ENCODE measurements around the gene CRELD2.

Gene CRELD2

DNA sequence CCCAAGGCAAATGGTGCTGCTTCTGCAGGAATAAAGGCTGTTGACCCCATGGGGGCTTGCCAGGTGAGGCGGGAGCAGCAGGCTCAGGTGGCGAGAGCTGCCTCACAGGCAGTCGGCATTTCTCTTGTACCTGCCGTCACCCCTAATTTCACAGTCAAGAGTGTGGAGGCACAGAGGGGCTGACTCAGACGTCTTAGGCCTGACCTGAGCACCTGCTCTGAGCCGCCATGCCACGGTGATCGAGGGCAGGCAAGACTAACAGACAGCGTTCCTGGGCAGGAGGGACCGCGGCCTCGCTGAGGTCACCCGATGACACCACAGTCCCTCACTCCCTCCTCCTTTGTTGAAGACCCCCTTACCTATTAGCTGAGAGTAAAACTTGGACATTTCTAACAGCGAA is 5.4 kb upstream of the CRELD2 start:
- no peak for DNase-seq (ENCODE audit: low spot score)

- DNase-seq (ENCODE audit: low spot score): no peak
Measured at GRCh38 chr22:49913446-49913845, 5.0 kb upstream of the CRELD2 start.

GRCh38 chr22:49914256-49914655 is 4.2 kb upstream of the CRELD2 start:
- DNase-seq (ENCODE audit: low spot score): no peak

- DNase-seq (ENCODE audit: low spot score): no peak
Measured at GRCh38 chr22:49915610-49916009, 2.8 kb upstream of the CRELD2 start.

GRCh38 chr22:49916831-49917230 is 1.6 kb upstream of the CRELD2 start:
- no peak for DNase-seq (ENCODE audit: low spot score)

DNA sequence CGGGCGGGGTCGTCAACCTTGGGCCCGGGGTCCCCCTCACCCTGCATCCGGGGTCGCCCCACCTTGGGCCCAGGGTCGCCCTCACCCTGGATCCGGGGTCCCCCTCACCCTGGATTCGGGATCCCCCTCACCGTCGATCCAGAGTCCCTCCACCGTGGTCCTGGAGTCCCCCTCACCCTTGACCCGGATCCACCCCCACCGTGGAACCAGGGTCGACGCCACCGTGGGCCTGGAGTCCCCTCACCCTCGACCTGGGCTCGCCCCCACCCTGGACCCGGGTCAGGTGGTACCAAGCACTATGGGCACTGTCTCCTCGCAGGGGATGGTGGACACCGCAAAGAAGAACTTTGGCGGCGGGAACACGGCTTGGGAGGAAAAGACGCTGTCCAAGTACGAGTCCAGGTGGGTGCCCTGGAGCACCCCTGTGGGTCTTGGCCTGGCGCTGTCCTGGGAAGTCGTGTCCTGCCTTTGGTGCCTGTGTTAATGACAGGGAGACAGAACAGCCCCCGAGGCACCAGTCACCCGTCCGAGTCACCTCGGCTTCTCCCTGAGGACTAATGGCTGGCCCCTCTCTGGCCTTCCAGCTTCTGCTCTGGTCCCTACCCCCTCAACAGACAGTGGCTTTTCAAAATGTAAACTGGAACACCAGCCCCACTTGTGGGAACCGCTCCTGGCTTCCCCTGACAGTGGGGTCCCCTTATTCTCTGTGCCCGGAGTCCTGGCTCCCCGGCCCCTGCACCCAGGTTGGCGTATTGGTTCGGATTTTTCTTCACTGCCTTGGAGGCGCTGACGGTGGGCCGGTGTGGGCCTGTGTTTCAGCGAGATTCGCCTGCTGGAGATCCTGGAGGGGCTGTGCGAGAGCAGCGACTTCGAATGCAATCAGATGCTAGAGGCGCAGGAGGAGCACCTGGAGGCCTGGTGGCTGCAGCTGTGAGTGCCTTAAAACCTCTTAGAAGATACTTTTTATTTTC is 762 bp downstream of the CRELD2 start:
- no peak for DNase-seq (ENCODE audit: low spot score)

GRCh38 chr22:49920859-49921258 is 2.4 kb downstream of the CRELD2 start:
- no peak for DNase-seq (ENCODE audit: low spot score)

- no peak for DNase-seq (ENCODE audit: low spot score)
Measured at GRCh38 chr22:49921508-49922278, 3.3 kb downstream of the CRELD2 start.

DNA sequence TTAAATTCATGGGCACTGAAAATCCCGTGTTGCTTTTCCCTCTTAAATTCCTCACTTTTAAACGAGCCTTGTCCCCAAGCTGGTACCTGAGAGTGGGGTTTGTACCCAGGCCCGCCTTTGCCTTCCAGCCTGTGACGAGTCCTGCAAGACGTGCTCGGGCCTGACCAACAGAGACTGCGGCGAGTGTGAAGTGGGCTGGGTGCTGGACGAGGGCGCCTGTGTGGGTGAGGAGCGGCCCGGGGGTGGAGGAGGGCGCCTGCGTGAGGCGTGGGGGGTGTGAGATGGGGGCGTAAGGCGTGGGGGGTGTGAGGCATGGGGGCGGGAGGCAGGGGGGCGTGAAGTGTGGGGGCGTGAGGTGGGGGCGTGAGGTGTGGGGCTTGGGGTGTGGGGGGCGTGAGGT is 4.0 kb downstream of the CRELD2 start:
- DNase-seq (ENCODE audit: low spot score): no peak

DNA sequence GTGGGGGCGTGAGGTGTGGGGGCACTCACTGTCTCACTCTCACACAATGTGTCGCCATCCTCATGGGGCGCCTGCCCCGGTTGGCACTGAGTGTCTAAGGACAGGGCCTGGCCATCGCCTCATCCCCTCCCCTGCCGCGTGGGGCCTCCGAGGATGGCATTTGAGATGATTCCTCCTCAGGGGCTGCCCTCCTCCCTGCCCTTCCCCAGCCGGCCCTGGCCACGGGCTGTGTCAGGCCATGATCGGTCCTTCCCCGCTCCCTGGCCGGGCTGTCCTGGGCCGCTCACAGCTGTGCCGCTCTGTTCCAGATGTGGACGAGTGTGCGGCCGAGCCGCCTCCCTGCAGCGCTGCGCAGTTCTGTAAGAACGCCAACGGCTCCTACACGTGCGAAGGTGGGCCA is 4.5 kb downstream of the CRELD2 start:
- no peak for DNase-seq (ENCODE audit: low spot score)

- no peak for DNase-seq (ENCODE audit: low spot score)
Measured at GRCh38 chr22:49923445-49923844, 5.0 kb downstream of the CRELD2 start.

DNA sequence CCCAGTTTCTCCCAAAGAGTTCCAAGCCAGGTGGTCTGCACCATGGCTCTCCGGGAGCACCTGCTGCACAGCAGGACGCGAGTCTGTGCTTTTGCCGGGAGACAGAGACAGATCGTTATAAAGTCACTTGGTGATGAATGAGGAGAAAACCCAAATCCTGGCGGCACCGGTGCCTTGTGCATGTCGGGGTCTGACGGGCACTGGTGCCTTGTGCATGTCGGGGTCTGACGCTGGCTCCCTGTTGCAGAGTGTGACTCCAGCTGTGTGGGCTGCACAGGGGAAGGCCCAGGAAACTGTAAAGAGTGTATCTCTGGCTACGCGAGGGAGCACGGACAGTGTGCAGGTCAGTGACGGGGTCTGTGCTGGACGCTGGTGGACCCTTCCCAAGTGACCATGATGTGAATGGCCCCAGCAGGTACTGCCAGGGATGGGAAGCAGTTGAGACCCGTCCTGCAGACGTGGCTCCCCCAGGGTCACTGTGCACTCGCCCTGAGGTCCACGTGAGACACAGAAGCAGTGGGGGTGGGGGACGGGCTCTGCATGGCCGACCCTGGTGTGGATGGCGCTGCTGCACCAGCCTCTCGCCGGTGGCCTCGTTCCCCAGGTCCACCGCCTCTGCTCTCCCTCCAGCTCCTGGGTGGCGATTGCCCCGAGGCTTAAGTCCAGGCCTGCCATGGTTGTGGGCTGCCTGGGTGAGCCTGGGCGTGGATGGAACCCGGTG is 5.8 kb downstream of the CRELD2 start:
- DNase-seq (ENCODE audit: low spot score): no peak

DNA sequence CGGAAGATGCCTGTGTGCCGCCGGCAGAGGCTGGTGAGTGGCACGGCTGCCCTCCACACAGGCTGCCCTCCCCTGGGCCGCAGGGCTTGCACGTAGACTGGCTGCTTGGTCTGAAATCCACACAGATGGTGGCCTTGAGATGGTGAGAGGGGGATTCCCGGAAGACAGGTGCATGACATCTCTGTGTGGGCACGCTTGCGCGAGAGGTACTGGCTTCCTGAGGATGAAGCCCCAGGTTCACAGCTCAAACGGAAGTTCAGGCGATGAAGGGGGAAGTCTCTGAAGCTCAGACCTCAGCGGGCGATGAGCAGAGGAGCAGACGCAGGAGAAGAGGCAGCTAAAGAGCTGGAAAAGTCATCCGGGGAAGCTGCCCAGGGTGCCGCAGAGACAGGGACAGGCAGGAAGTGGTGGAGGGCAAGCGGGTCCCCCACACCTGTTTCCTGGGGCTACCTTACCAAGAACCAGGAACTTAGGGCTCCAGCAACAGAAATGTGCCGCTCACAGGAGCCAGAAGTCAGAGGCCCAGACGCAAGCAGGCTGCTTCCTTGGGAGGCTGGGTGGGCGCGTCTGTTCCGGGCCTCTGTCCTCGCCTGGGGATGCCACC is 7.2 kb downstream of the CRELD2 start:
- DNase-seq (ENCODE audit: low spot score): peak; percentile 68

DNA sequence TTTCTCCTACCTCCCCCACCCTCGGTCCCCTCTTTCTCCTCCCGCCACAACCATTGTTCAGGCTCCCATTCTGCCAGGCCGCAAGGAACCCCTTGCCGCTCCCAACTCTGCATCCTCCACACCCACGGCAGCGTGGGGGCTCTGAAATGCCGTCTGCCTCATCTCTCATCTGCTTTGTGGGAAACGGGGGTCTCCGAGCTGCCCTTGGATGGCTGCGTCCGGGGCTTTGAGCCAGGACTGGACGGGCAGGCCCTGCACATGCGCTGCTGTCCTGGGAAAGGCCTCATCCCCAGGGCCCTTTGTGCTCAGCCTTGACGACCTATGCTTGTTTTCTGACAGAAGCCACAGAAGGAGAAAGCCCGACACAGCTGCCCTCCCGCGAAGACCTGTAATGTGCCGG is 8.5 kb downstream of the CRELD2 start:
- no peak for DNase-seq (ENCODE audit: low spot score)

- no peak for DNase-seq (ENCODE audit: low spot score)
Measured at GRCh38 chr22:49927483-49928184, 9.2 kb downstream of the CRELD2 start.

GRCh38 chr22:49928185-49928495 is 9.7 kb downstream of the CRELD2 start:
- no peak for DNase-seq (ENCODE audit: low spot score)

DNA sequence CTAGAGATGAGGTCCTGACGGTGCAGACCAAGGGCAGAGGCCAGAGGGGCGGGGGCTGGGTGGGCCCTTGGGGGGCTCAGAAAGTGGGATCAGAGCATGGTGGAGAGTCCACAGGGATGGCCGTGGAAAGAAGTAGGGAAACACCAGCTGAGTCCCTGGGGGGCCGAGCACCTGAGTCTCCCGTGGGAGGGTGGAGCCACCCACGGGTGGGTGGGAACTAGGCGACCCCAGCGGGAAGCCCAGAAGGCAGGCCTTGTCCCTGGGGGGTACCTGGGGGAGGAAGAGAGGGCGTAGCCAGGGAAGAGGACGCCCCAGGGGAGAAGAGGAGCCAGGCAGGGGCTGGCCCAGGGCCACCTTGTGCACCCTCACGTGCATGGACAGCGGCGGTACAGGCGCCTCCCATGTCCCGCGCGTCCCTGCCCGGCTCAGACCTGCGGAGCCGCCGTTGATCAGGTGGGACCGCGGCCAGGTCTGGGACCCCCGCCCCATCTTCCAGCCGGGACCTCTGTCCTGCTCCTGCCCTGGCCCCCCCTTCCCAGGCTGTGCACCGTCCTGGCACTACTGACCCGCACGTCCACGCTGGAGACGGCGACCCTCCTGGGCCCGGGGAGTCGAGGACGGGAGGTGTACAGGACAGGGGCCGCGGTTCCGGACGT is 10.2 kb downstream of the CRELD2 start:
- no peak for DNase-seq (ENCODE audit: low spot score)

DNA sequence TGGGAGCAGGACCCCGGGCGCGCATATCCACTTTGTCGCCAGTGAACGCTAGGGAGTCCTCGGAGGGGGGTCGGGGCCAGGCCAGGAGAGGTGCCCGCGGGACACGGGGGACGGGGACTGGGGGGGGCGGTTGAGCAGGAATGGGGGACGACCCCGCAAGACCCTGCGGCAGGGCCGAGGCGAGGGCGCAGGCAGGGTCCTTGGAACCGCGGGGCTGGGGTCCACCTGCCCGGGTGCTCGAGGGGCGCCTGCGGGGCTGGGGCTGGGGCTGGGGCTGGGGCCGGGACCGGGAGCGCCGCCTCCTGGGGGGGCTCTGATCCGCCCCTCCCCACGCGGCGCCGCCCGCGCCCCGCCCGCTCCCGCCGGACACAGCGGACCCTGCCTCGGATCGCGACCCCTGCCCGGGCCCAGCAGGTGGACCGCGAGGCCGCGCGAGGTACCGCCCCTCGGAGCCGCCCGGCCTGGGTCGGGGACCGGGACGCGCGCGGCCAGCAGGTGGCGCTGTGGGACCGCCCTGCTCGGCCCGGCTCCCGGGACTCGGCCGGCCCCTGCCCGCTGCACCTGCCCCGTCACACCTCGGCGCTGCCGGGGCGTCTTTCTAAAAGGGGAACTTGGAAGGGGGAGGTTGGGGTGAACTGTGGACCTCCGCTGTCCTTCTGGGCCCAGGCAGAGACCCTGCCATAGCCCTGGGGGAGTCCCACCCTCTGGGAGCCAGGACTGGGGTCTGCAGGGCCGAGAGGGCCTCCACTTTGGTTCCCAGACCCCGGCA is 11.0 kb downstream of the CRELD2 start:
- peak; percentile 87 for DNase-seq (ENCODE audit: low spot score)

DNA sequence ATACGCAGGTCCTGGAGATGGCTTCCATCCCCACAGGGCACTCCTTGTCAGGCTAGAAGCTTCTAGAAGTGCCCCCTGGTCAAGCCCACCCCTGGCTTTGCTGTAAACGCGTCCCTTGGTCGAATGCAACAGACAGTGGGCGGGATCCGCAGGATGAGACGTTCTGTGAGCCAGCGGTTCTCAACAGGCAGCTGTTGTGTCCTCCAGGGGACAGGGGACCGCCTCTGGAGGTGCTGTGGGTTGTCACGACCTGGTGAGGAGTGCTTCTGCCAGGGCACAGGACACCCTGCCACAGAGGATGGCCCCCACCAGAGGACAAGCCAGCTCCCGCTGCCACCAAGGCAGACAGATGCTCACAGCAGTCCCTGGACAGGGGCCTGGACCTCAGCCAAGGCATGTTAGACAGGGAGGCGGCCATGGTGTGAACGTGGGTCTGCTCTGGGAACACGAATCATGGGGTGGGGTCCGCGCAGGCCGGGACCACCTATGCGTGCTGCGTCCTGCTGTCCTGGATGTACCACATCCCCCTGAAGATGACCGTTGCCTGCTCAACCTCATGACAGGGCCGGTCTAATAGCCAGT is 11.7 kb downstream of the CRELD2 start:
- no peak for DNase-seq (ENCODE audit: low spot score)

All from germinal center (tissue), 1 donor.